Stimulated activated CD4-positive, alpha-beta T cell treated with anti-CD3 and anti-CD28 coated beads, Interleukin-15, amount 100 ng/mL, for 48 hours (primary cell): ENCODE data around the gene AOPEP.

Experiments used
- DNase-seq, 2 donors: peaks; one replicate each; pipeline ENCODE4 v3.0.0-alpha.2; 2020; ENCODE audit warnings: low read depth in 2 of 2

Gene AOPEP

DNA sequence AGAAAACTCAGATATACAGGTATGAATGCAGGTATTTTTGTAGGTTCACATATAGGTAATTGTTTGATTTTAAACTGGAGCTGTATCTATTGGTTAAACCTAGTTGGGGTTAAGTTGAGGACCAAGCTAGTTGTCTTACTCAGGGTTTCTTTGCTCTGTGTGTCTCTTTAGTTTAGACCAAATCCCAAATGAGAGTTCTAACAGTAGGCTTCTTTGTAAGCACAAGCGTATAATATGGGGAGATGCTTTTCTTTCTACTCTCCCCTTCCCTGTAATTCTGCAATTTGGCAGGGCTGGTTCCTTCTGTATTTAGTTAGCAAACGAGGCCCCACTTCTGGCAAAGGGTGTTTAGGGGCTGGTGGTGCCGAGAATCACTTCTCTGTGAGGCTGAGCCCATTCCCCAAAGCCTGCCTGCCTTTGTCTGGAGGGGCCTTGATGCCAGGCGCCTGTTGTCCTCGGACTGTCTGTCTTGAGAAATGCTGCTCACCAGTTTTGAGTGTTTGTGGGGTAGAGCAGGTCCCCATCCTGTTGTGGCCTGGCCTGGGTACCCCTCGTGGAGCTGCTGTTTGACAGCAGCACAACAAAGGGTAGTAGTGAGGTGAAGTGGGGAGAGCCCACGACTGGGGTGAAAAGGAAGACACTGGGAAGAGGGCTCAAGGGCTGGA is 331.8 kb downstream of the AOPEP start:
- DNase-seq = no peak

DNA sequence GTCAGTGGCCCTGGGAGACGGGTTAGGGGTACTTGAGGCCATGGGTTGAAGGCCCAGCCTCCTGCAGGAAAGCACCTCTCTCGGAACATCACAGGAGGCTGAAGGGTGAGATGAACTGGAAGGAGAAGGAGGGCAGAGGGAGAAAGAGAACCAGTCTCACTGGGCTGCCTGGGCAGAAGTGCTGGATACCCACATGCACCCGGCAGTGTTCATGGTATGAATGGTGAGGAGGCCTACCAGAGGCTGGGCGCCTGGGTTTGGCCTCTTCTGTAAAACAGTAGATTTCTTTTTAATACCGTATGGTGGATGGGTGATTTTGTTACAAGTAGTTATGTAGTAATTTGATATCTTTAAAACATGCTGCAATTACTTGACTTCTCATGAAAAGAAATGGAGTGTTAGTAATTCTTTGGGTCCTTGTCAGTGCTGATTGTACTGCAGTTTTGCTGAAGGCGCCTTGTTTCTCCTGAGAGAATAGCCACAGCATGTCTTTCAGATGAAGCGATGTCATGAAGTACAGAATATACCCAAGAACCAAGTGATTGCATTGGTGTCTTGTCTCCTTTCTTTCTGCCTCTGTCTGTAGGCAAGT is 332.4 kb downstream of the AOPEP start:
- DNase-seq = no peak

DNA sequence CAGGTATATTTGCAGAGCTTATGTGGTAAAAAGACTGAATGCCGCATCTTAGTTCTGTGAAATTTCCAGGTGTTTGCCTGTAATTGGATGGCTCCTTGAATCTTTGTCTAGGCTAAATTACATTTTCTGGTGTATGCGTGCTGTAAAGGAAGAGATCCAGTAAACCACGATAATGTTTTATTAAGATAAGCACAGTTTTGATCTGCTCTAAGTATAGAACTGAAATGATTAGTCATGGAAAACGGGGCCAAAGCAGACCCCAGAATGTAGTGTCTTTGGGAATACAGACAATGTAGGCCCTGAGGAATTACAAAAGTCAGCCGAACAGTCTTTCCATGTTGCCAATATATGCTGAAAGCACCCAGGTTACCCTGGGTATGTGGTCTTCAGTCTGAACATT is 333.7 kb downstream of the AOPEP start:
- DNase-seq = no peak

DNA sequence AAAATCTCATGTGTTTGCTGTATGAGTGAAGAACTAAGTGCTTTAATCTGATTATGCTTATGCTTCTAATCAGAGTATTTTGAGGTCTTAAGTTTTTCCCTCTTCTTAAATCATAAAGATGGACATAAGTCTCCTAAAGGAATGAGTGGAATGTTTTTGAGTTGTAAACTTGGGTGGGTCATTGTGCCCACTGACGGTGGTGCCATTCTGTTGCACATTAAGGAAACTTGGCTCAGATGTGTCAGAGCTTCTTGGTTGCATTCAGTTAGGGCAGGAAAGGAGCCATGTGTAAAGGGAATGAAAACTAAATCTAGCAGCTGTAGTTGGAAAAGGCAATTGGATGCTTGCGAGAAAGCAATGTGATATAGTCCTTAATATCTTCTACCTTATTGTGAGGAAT is 334.4 kb downstream of the AOPEP start:
- no peak for DNase-seq

DNA sequence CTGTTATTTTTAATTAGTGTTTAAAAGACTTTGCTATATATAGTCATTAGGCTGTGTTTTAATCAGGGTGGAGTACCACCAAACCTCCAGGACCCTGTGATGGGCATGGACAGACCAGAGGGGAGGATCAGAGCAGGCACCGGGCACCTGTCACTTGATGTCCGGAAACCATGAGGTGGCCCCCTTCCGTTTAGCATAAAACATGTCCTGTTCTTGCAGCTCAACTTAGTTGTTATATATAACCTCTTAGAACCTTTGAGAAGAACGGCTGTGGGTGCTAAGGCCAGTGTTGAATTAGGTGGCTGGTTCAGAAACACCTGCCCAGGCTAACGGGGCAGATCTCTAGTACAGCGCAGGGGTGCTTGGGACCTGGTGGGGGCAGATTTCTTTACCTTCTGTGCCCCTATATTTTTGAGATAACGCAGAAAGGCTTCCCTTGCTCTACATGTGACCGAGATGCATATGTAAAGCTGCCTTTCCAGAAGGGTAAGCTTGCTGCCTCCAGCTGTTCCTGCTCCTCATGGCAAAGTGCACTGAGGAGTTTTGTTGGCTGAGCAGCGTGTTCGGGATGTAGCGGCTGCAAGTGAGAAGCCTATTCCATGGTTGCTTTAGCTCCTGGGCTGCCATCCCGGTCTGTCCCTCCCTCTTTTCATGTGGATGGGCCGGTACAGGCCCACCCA is 335.6 kb downstream of the AOPEP start:
- no peak for DNase-seq

DNA sequence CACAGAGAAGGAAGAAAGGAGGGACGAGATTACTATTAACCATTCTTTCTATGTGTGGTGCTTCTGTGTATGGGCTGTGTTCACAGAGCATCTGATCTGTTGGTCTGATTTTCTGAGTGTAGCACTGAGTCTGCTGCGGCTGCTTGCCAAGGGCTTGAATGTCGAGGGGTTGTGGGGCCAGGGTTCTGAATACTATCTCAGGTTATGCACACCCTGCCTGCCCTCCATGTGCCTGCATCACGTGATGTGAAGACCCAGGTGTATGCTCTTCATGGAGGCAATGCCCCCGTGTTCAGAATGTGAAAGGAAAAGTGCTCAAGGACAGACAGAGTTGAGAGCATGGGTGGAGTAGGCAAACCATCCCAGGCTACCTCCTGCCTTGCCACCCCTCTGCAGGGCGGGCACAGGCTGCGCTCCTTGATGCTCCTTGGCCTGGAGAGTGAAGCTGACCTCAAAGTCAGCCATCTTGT is 336.1 kb downstream of the AOPEP start:
- DNase-seq = no peak

DNA sequence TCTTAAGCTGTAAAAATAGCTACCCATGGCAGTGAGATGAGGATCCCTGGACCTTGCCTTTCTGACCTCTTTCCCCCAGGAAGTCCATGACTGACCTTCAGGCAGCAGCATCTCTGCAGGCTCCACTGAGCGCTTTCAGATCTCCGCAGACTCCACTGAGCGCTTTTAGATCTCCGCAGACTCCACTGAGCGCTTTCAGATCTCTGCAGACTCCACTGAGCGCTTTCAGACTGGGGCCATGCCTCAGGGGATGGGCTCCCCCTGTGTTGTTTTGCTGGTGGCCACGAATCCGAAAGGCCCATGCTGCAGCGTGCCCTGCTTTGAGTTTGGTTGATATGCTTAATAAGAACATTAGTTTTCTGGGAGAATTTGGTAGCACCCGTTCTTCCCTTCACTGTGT is 336.8 kb downstream of the AOPEP start:
- DNase-seq = no peak

DNA sequence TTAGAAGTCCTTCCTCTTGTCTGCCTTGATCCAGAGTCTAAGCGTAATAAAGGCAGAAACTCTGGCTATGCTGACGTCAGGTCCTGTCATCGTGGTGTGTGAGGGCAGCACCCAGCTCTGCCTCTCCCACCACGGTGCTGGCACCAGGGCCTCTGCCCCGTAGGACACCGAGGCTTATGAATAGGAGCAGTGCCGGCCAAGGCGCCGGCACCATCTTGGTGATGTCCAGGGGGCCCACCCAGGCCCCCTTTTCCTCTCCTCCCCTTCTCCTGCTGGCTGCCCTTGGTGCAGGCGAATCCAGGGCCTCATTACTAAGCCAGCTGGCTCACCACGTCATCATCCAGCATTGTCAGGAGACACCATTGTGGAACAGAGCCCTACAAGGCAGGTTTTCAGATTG is 338.7 kb downstream of the AOPEP start:
- no peak for DNase-seq

DNA sequence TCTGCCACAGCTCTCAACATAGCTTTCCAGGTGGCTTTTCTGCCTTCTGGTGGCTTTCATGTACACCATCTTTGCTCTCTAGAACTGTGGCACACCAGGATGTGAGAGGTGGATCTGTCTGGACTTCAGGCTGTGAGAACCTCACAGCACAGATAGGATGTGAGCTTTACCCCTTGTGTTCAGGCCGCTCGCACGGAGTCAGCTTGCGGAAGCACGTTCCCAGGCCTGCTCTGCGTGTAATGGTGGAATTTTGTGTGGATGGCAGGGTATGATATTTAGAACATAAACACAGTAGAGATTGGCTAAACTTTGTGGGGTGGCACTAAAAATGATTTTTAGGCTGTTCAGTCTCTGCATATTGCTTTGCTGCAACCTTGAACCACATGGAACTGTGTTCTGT is 340.6 kb downstream of the AOPEP start:
- DNase-seq = no peak

DNA sequence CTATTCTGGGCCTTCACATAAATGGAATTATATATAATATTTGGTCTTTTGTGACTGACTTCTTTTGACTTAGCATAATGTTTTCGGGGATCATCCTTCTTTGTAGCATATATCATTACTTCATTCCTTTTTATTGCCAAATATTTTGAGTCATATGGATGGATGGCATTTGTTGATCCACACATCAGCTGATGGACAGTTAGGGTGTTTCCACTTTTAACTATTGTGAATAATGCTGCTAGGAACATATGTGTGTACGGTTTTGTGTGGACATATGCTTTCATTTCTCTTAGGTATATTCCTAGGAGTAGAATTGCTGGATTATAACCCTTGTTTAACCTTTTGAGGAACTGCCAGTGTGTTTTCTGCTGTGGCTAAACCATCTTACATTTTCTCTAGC is 341.4 kb downstream of the AOPEP start:
- no peak for DNase-seq

DNA sequence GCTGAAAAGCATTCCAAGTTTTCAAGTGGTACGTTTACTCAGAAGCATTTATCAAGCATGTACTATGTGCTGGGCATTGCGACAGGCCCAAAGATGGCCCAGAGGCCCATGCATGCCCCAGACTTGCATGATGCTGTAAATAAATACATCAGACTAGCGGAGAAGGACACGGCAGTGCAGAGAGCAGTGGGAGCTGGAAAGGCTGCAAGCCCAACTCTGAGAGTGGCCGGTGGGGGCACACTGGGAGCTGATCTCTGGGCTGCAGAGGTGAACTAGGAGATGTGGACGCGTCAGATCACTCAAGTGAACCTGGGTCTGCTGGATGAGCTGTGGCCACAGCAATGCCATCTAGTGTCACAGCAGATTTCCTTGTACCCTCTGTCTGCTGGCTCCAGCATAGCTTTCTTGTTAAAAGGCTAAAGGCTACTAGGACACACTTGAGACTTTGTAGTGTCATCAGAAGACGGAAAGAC is 344.1 kb downstream of the AOPEP start:
- DNase-seq = no peak

DNA sequence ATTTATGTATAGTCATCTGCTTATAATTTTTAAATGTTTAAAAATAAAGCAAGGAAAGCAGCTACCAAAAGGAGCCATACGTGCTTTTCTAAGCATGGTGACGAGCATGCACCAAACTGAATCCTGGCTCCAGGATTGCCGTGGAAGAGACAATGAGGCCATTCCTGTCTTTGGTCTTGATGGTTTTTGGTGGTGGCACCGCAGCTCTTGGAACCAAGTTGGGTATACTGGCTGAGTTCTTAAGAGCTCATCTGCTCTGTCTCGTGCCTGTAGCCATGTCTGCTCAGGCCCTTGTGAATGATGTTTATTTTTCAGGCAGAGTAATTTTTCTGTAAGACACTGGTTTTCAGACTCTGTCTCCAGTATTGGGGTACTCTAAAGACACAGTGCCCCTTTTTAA is 345.0 kb downstream of the AOPEP start:
- no peak for DNase-seq

DNA sequence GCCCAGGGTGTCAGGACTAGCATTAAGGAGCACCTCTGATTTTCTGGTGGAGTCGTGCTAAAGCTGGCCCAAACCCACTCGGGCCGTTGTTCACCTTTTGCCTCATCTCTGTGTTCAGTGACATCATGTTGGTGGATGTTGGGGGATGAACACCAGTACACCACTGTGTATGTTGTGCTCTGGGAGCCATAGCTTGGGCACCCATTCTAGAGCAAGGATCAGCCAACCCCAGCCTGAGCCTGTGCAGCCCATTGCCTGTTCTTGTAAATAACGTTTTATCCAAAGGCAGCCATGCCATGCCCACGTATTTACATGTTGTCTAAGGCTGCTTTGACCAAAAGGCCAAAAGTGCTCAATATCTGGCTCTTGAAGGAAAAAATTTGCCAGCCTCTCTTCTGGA is 345.4 kb downstream of the AOPEP start:
- no peak for DNase-seq

DNA sequence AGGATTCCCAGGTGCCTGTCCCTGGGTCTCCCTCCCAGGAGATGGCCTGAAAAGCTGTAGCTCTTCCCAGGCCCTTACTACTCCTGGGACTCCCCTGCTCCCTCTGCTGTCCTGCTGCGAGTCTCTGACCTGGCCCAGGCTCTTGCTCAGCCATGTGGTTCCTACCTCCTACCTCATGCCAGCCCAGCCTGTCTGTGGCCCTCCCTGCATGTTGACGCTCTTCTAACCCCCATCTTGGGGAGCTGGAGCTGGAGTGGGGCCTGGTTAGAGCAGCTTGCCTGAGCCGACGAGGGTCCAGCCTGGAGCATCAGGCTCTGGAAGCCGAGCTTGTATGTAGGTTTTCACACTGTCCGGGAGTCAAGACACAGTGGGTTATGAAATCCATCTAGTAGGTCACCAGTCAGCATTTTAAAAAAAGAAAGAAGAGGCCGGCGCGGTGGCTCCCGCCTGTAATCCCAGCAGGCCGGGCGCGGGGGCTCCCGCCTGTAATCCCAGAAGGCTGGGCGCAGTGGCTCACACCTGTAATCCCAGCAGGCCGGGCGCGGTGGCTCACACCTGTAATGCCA is 346.6 kb downstream of the AOPEP start:
- no peak for DNase-seq

DNA sequence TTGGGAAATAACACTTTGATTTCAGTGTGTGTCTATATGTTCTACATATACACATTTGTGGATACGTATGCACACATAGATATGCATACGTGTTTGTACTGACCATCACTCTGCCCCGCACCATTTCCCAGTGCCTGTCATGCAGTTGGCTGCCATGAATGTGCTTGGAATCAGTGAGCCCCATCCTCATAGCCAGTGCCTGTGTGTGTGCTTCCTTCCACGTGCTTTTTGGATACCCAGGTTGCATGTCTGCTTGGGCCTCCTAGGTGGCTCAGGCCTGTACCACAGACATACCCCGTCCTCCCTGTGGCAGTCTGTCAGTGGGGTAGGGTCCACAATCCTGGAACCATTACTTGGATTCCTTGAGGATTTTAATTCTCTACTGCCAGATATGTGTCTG is 347.4 kb downstream of the AOPEP start:
- no peak for DNase-seq

DNA sequence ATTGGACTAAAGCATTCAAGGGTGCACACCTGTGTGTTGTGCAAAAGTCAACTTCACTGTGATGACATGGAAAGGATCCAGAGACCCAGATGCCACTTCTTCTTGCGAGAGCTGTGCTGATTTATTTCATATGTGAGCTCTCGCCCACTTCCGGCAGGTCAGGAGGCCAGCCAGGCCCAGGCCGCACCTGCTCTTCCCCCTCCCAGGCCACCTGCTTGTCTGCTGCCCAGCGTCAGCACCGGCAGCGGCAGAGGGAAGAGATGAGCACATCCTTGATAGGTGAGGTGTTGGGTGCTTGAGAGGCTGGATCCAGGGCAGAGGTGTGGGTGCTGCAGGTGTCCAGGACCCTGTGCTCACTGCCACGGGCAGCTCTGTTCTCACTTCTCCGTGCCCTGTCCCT is 348.1 kb downstream of the AOPEP start:
- DNase-seq = no peak

DNA sequence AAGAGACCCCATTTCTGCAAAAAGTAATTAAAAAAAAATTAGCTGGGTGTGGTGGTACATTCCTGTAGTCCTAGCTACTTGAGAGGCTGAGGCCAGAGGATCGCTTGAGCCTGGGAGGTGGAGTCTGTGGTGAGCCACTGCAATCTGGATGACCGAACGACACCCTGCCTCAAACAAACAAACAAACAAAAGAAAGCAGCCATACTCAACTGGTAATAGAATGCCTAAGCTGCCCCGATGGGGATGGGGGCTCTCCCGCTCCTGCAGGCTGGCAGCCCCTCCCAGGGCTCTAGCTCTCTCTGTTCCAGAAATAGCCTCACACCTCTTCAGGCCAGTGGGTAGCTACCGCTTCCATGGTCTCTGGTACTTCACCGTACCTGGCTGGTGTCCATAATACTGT is 349.2 kb downstream of the AOPEP start:
- no peak for DNase-seq

DNA sequence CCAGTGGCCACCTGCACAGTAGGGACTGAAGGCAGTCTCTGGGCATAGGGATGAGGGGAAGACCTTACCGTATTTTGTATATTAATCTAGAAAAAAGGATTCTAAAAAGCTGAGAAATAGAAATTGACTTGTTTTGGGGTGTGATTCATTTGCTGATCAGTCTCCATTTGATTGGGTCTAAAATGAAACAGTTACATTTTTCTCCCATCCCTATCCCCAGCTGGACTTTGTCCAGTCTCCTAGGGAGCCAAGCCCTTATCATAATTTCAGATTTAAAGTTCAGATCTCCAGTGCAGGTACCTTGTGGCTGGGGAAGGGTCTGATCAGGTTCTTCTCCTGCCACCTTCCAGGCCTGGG is 350.2 kb downstream of the AOPEP start:
- no peak for DNase-seq

DNA sequence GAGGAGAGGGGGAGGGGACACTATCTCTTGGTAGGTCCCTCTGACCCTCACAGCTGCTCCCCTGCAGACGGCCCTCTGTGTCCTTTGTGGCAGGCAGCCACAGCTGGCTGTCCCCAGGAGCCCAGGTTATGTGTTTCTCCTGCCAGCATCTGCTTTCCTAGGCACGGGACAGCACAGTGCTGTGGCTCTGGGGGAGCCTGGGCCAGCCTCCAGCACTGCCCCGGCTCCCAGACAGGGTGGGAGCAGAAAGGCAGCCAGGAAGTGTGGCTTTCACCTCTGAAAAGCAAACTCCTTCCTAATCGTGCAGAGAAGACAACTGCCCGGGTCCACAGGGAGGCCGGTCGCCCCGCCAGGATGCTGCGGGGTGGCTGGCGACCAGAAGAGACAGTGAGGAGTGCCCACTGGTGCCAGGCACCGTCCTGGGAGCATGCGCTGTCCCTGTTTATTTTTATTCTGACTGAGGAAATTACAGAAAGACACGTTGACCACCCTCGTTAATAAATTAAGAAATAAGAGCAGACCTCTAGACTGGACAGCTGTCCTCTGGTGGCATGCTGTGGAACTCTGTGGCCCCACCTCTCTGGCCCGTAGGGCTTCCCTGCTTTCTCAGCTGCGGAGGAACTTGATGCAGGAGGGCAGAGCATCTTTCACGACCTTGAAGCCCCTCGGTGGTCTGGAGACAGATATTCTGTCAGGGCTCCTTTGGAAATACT is 350.7 kb downstream of the AOPEP start:
- no peak for DNase-seq

DNA sequence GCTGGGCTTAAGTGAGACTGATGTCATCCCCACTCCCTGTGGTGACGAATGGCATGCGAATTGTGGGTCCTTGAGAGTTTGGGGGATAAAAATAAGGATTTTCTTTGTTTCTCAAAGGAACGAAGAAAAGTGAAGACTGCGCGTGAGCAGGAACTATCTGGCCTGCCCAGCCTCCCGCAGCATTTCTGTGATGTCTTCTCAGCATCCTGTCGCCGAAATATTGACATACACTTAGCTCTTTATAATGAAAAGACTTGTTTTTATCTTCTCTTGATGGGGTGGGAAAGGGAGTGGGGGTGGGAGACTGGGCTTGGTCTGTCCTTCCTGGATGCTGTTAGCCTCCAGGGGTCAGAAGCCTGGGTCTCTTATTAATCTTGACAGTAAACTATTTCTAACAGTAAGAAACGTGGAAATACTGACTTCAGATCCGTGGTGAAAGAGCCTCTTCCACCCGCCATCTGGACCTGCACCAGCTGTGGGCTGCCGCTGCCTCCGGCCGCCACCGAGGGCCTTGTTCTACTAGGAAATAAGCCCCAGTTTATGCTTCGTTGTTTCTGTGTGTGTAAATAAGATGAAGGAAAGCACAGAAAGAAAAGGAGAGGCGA is 351.4 kb downstream of the AOPEP start:
- no peak for DNase-seq

DNA sequence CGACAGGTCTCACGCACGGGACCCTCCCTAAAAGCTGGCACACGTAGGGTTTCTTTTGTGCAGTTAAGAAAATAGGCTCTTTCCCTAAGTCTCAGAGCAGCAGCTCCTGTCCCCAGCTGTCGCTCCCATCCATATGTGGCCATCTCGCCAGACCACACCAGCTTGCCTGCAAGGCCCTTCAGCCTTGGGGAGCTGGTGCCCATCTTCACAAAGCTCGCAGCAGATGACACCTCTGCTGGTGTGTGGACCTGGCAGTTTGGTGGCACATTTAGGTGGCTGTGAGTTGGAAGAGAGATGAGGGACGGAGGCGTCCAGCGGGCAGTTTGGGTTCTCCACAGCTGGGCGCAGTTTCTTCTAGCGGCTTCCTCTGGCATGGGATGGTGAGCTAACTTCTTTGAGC is 352.0 kb downstream of the AOPEP start:
- no peak for DNase-seq

DNA sequence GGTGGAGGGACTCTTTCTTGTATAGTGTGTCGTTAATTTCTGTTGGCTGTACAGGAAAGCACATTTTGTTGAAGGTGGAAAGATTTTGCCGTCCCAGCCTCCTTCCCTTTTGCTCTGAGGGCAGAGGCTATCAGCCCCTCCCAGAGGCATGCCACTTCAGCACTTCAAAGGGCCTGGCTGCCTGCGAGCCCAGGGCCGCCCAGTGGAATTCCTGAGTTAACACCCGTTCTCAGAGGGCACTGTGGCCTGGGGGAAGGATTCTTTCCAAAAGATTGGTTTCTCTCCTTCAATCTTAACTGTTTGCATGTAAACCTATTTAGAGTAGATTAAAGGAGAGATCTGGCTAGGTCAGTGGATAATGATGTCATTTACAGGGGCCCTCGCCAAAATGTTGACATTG is 352.4 kb downstream of the AOPEP start:
- no peak for DNase-seq
